Stimulated activated CD4-positive, alpha-beta T cell treated with anti-CD3 and anti-CD28 coated beads, Interleukin-12 subunit alpha, Interleukin-12 subunit beta, amount 100 ng/mL, for 4 hours (primary cell): ENCODE results near the gene MED13L.
"Not testable (repeated sequence)": the region's sequence is repeated elsewhere in the genome, so short reads cannot be mapped to it uniquely, and the experiment has no call there.

Experiments
- DNase-seq: peaks from one replicate; pipeline ENCODE4 v3.0.0-alpha.2; 2020

MED13L gene

DNA sequence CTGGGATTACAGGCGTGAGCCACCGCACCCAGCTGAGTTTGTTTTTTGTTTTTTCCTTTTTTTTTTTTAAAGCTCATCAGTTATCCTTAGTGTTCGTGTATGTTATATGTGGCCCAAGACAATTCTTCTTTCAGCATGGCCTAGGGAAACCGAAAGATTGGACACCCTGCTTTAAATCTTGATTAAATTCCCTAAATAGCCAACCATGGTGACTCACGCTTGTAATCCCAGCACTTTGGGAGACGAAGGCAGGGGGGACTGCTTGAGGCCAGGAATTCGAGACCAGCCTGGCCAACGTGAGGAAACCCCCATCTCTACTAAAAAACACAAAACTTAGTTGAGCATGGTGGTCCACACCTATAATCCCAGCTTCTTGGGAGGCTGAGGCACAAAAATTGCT lies 131.1 kb downstream of the MED13L start:
- no peak for DNase-seq

DNA sequence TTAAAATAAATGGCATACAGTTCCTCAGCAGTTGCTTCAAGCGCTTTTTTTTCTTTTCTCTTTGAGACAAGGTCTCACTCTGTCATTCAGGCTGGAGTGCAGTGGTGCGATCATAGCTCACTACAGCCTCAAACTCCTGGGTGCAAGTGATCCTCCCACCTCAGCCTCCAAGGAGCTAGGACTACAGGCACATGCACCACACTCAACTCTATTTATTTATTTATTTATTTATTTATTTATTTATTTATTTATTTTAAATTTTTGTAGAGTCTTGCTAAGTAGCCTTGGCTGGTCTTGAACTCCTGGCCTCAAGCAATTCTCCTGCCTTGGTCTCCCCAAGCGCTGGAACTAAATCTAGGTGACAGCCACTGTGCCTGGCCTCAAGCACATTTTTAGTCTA lies 132.0 kb downstream of the MED13L start:
- DNase-seq, result no peak

DNA sequence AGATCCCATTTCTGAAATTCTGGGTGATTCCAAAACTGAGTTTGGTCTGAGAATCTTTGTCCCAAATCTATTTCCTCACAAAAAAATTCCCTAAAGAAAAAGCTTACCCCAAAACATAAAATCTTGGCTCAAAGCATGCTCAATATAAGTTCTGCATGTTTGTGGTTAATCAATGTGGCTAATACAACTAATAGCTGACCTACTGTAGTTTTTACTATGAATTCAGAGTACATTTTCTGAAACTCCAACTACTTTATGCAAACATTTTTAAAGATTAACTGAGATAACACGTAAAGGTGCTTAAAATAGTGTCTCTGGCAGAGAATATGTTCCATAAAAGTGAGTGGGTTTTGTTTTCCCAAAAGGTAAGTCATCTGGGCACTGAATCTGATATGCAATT lies 133.1 kb downstream of the MED13L start:
- DNase-seq, result no peak

DNA sequence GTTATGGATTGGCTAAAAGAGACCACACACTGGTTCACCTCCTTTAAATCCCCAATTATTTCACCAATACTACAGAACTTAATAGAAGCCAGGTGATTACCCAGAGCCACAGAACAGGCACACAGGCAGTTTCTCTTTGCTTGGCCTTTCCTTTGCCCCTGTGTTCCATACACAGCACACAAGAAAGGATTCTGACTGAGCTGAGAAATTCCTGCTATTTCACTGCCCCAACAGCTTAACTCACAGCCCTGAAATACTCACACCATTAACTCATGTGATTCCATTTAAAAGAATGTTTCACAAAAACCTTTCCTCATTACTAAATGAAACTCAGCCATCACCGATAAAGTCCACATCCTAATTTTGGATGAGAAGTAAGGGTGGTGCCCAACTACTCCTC lies 133.6 kb downstream of the MED13L start:
- DNase-seq, result no peak

DNA sequence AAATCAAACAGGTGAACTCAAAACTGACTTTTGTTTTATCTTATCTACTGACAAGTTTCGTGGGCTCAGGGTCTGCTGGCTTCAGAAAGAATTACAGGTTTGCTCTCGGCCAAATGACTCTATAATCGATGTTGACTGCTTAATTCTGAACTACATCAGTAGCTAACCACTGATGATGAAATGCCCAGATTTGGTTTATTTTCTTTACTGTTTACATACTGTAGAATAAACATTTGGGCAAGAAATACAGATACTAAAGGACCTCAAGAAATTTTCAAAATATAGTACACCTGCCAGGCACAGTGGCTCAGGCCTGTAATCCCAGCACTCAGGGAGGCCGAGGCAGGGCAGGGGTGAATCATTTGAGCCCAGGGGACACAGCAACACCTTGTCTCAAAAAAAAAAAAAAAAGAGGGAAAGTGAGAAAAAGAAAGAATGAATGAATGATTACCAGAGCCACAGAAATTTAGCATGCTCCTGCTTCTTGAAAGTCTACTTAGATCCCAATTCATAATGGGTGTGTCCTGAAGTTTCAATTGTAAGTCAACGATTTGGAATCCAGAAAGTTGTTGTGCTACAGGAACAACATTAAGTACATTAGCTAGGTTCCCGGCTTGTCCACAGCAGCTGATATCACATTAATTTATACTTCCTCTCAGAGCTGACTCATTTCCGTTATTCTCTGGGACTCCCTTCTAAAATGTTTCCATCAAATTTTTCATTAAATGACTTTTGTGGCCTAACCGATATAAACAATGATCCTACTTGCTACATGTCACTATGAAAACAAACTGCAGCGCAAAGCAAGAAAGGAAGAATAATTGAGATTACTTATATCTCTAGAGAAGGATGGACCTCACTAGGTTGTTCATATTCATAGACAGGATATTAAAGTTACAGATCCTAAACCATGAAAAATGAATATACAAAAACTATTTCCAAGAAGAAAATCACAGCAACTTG lies 134.3 kb downstream of the MED13L start:
- DNase-seq, result no peak

DNA sequence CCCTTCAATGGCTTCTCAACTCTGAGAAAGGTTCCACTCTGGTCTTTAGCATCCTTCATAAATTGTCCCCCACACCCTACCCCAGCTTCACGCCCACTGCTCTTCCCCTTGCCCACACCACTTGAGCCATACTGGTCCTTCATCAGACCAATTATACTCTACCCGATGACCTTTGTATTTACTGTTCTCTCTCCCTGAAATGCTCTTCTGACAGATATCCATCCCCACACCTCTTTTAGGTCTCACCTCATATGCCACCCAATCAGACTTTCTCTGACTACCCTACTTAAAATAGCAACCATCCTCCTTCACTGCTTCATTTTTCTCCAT lies 135.7 kb downstream of the MED13L start:
- DNase-seq, result no peak

DNA sequence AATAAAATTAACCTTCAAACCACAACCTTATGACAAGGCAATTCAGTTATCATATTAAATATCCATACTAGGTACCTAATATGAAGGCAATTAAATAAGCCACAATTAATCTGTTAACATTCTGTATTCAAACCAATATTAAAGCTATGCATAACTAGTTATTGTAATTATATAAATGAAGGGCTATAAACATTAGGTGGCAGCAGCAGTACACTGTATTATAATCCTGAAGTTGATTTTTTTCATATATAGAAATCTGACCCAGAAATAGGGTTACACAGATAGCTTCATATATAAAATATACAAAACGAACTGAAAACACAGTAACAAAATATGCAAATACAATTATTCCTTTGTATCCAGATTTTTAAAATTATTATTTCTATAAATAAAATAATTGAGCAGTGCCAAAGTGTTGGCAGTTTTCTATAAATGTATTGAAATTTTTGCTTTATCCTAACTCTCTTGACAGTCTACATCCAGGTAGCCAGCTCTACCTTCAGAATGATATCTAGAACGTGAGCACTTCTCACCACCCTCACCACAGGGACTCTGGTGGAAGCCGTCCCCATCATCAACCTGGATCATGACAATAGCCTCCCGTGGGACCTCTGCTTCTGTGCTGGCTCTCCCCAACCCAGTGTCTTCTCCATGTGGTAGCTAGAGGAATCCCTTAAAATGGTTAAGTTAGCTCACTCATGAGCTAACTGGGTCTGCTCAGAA lies 136.2 kb downstream of the MED13L start:
- no peak for DNase-seq

DNA sequence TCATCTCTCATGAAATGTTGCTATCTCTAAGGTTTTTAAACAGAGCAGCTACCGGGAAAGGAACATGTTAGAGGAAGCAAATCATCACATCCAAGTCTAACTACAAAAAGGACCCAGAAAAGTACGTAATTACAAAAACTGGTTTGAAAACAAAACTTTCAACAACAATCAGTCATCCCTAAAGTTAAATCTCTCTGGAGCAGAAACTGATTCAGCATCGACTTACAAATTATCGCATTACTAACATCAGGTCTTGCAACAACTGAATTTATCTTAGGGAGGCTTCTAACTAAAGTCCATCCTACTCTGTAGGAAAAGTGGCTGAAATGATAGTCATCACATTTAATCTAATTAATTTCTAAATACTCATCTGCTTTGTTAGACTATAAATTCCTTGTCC lies 137.0 kb downstream of the MED13L start:
- no peak for DNase-seq

DNA sequence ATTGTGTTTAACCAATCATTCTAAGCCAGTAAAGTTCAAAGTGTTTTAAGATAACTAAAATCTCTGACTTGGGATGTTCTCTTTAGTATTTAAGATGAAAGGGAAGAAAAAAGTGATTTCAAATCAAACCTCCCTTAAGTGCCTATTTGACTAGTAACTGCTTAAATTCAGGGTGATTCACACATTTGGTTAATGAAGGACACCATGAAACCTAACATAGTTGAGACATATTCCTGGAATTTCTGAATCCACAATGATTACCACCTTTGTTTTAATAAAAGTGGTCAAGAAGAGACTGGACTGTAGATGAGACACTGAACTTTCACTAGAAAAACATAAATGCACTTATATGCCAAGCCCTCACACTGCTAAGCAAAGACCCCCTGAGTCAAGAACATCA lies 138.7 kb downstream of the MED13L start:
- no peak for DNase-seq

DNA sequence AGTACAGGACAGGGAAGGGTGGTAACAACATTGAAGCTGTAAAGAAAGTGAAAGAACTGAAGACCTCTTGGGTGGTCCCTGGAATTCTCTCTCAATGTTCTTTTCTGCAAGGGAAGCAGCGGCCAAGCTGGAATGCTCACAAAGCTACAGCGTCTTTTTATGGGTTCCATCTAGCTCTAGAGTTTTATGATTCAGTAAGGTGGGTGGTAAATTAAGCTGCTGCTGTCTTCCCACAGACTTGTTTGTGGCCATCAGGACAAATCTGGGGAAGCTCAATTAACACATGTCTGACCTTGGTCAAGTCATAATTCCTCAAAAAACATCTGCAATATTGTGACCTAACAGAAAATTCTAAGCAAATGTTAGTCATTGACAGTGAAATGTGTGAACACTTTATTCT lies 139.1 kb downstream of the MED13L start:
- no peak for DNase-seq

DNA sequence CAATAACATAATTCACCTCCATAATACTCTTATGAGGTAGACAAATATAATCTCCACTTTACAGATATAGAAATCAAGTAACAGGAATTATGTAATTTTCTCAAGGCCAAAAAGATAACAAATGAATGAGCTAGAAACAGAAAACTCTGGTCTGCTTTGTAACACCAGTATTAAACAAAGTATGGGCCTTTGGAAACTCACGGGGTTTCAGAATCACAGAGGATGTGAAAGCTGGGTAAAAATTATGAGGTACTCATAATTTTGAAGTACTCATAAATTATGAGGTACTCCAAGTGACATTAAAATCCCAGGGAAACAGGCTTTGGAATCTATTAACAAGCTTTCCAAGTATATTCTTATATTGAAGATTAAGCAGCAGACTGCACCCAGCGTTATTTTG lies 140.2 kb downstream of the MED13L start:
- DNase-seq, result no peak

DNA sequence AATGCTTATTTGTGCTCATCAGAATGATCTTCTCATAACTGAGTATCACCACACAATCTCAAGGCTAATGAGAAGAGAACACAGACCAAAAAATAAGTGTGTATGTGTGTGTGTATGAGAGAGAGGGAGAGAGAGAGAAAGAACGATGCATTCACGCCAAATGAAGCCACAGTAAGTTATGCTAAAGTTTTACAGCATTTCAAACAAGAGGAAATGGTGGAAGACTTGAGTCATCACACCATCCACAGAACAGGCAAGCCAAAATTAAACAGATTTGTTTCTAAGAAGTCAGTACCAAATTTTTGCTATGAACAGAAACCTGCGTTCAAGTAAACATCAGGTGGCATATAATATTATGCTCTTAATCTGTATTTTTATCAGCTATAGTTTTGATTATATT lies 141.2 kb downstream of the MED13L start:
- DNase-seq, result no peak

DNA sequence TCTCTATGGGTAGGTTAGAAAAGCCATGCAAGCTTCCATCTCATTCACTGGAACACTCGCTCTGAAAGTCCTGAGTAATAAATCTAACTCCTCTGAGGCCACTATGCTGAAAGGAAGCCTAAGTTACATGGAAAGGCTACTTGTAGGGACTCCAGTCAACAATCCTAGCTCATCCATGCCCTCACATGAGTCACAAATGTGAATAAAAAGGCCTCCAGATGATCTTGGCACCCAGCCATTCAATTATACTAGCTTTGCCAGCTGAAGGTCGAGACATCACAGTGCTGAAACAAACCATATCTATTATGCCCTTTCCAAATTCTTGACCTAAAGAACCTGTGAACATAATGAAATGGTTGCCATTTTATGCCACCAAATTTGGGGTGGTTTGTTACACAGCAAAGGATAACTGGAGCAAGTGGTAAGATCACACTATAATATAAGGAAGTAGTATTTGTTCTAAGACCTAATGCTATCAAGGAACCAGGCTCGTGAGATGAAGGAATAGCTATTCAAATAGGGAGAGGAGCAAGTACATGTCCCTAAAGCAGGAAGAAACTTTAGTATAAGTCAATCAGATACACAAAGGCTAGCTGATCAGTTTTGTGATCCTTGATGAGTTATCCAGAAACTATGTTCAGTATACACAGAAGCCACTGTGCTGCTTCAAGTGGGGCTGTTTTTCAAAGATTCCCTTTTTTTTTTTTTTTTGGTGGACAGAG lies 142.1 kb downstream of the MED13L start:
- no peak for DNase-seq

DNA sequence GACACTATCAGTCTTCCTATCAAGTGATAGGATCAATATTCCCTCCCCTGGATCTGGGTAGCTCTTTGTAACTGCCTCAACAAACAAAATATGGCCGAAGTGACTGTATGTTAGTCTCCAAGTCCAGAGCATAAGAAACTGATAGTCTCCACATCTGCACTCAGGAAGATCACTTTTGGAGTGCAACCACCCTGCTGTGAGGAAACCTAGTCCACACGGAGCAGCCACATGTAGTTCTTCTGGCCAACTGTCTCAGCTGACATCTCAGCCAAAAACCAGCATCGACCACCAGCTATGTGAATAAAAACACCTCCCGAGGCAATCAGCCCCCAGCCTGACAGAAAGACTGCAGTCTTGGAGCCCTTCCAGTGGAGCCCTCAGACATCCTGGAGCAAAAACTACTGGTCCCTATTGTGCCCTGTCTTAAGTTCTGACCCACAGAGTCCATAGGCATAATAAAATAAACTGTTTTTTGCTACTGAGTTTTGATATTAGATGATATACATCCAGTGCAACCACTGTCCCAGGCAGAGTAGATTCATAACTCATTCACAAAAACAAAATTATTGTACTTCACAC lies 143.8 kb downstream of the MED13L start:
- DNase-seq, result no peak

DNA sequence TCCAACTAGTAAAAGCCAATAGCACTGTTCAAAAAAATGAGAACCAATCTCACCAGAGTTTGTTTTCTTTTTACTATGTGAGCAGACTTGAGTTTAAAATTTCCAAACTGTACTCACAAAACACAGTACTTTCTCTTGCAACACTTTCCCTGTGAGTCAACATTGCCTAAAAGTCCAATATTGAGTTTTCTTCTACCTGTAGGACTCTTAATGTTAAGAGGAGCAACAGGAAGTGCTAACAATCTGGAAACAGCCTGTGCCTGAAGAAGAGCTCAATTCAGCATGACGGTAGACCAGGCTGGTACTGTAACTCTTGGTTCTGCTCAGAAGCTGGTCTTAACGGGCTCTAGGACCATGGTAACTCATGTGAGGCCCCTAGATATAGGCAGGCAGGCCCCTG lies 144.3 kb downstream of the MED13L start:
- DNase-seq, result no peak

DNA sequence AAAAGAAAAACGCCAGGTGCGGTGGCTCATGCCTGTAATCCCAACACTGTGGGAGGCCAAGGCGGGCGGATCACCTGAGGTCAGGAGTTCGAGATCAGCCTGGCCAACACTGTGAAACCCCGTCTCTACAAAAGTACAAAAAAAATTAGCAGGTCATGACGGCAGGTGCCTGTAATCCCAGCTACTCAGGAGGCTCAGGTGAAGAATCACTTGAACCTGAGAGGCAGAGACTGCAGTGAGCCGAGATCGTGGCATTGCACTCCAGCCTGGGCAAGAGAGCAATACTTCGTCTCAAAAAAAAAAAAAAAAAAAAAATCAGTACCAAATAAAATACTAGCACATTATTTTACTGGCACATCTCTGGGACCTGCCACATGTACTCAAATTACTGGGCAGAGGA lies 145.5 kb downstream of the MED13L start:
- not testable (repeated sequence) for DNase-seq

DNA sequence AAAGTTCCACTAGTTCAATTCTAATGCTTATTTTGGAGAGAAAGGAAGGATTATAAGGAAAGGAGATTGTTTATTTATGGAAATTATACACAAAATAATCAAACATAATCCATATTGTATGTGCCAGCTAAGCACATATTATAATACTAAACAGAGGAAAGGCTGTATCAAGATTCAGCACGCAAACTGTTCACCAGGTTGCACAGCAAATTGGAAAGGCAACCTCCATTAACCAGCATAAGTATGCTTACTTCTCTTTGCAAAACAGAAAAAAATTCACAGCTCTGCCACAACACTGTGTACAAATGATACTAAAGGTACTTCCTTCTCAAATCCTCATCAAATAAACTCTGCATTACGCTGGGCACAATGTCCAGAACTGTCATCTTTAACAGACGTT lies 146.3 kb downstream of the MED13L start:
- DNase-seq, result no peak

DNA sequence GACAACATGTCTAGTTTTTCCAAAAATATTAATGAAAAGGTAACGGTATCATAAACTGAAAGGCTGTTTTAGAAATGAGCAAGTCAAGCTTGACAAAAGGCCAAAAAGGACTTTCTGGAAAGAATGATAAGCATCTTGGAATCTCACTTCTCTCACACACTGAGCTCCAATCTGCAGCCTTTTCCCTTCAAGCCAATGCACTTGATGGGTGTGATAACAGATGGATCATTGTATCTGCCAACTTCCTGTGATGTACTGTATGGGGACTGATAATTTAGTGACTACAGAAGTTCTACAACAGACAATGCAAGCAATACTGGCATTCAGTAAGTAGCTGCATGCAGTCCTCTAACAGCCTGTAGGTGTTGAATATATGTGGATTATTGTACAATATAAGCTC lies 147.1 kb downstream of the MED13L start:
- no peak for DNase-seq

DNA sequence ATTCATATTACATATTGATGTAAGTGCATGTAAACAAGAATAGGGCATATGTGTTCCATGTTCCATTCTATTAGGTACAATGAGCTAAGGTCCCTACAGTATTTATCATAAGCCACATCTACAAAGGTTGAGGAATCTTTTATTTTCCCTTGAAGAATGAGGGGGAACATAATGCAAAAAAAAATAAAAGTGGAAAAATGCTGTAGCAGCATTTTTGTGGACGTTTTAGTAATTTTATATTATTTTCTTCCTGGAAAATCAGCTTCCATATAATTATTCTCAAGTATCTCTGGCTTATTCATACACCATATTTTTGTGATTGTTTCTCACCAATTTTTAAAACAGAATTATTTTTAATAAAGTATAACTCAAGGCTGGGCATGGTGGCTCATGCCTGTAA lies 148.7 kb downstream of the MED13L start:
- no peak for DNase-seq

DNA sequence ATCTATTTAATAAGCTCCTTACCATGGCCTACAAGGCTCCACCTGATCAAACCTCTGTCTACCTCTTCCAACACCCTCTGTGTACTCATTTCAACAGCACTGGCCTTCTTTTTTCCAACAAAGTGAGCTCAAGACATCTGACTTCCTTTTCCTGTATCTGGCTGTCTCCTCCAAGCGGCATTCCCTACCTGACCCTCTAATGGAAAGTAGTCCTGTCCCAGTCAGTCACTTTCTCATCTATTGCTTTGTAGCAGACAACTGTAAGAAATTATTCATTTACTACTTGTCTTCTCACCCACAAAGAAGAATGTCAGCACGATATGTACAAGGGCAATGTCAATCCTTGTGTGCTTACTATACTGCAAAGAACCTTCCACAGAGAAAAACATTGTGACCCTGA lies 149.6 kb downstream of the MED13L start:
- DNase-seq, result no peak

DNA sequence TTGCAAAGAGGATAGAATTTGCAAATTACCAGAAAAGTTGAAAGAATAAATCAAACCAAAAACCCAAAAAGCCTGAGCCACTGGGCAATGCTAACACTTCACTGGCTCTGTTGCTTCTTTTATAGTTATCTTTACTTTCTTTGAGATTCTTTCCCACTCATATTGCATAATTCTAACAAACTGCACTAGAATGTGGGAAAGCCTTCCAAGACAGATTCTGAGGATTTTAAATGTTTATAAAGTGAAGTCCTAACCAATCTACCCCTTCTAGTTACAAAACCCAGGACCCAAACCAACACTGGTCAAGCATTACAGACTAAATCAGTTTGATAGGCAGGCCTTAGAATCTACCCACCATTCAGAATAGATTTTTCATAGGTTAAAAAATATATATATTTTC lies 150.9 kb downstream of the MED13L start:
- no peak for DNase-seq

DNA sequence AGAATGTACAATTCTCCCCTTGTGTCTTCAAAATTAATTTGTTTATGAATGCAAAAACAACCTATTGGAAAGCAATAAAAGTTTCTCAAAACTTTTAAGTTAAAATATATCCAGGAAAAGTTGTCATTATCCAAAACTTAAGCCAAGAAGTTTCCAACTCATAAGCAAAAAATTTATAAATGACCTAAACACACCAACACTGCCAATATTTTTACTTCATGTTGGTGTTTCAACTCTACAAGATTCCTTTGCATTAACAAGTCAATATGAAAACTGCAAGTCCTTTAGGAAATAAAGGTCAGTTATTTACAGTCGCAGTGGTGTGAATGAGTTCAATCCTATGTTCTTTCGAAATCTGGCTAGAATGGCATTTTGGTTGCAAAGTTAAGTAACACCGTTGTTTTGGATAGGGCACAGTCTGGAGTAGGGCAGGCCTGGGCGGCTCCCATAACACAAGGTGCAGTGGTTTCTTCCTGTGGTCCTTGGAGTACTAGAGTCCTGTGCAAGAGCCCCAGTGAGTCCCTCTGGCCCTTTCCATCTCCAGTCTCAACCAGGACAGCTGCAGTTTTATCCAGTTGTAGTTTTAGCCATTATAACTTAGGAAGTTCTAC lies 151.4 kb downstream of the MED13L start:
- no peak for DNase-seq

DNA sequence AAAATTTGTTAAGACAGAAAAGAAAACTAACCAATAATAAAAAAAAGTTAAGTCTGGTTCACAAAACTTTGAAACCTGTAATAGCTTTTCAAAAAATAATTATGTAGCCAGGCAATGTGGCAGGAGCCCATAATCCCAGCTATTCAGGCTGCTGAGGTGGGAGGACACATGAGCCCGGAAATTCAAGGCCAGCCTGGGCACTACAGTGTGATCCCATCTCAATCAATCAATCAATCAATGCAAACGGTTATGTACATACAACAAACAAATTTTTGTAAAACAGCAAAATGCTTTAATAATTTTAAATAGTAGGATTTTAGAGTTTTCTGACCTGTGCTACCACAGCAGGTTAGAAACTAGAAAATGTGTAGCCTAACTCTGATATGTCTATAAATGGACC lies 152.4 kb downstream of the MED13L start:
- DNase-seq, result no peak
